ENCODE measurements around the gene E4F1. TPM values are rescaled to one million over a fixed set of nuclear protein-coding genes. Genes with fewer than 3 reads are reported as not detected.

Gene E4F1
- total and polyA plus RNA-seq, 4 donors, result 4.4 to 19.1 (median 13.7) TPM

DNA sequence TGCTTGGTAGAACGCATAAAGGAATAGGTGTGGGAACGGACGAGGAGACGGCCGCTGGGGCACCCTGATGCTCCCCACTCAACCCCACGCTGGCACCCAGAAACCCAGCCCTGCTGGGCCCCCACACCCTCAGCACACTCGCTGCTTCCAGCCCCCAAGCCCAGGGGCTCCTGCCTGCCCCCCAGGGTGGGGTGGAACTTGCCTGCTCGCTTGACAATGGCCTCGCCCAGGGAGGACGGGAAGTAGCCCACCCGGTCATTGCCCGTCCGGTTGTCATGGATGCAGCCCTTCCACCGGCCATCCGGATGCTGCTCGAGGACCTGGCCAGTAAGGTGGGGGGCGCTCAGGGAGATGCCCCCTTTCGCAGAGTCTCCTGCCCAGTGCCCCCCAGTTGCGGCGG, 36.9 kb upstream of the E4F1 start:
- no peak for DNase-seq (ENCODE audit: low spot score)
- Histone ChIP-seq H3K4me1 (ENCODE audit: control insufficient read depth in 4 of 4, insufficient read depth in 4 of 4, low read length in 3 of 4) (no peaks in the 10 kb centered on the region), H3K9ac (ENCODE audit: low read depth in 1 of 2, low read length in 2 of 2) (no peak overlapping the region), H3K9me3 (ENCODE audit: control insufficient read depth in 4 of 4, low read length in 3 of 4) (no peaks in the 10 kb centered on the region), H3K27ac (ENCODE audit: low read depth in 1 of 2, low read length in 2 of 2) (no peak overlapping the region), H3K27me3 (ENCODE audit: control insufficient read depth in 4 of 4, insufficient read depth in 4 of 4, low read length in 3 of 4) (no peaks in the 10 kb centered on the region), H3K36me3 (ENCODE audit: control insufficient read depth in 4 of 4, insufficient read depth in 3 of 4, low read depth in 1 of 4, low read length in 3 of 4) (no peaks in the 10 kb centered on the region), H3K4me3 (ENCODE audit: low read depth in 1 of 3, low read length in 3 of 3) (no peak overlapping the region)
- WGBS, result 91% methylated on average over 20 of the region's 20 CpGs
- TF ChIP-seq EGR1 (IDR thresholded peaks at IDR 0.05; ENCODE audit: low read depth in 2 of 2) (no peak), NR2F2 (IDR thresholded peaks at IDR 0.05) (no peak), FOXA1 (IDR thresholded peaks at IDR 0.05) (no peak), HNF4A (conservative IDR thresholded peaks at IDR 0.05) (no peak), TAF1 (conservative IDR thresholded peaks at IDR 0.05) (no peak), RAD21 (IDR thresholded peaks at IDR 0.05) (no peak), SP1 (IDR thresholded peaks at IDR 0.05) (no peak), JUND (IDR thresholded peaks at IDR 0.05) (no peak), YY1 (IDR thresholded peaks at IDR 0.05) (no peak)
- TF ChIP-seq, protein P1, sequence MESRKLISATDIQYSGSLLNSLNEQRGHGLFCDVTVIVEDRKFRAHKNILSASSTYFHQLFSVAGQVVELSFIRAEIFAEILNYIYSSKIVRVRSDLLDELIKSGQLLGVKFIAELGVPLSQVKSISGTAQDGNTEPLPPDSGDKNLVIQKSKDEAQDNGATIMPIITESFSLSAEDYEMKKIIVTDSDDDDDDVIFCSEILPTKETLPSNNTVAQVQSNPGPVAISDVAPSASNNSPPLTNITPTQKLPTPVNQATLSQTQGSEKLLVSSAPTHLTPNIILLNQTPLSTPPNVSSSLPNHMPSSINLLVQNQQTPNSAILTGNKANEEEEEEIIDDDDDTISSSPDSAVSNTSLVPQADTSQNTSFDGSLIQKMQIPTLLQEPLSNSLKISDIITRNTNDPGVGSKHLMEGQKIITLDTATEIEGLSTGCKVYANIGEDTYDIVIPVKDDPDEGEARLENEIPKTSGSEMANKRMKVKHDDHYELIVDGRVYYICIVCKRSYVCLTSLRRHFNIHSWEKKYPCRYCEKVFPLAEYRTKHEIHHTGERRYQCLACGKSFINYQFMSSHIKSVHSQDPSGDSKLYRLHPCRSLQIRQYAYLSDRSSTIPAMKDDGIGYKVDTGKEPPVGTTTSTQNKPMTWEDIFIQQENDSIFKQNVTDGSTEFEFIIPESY (IDR thresholded peaks at IDR 0.05), result no peak
- TF ChIP-seq, protein P2, sequence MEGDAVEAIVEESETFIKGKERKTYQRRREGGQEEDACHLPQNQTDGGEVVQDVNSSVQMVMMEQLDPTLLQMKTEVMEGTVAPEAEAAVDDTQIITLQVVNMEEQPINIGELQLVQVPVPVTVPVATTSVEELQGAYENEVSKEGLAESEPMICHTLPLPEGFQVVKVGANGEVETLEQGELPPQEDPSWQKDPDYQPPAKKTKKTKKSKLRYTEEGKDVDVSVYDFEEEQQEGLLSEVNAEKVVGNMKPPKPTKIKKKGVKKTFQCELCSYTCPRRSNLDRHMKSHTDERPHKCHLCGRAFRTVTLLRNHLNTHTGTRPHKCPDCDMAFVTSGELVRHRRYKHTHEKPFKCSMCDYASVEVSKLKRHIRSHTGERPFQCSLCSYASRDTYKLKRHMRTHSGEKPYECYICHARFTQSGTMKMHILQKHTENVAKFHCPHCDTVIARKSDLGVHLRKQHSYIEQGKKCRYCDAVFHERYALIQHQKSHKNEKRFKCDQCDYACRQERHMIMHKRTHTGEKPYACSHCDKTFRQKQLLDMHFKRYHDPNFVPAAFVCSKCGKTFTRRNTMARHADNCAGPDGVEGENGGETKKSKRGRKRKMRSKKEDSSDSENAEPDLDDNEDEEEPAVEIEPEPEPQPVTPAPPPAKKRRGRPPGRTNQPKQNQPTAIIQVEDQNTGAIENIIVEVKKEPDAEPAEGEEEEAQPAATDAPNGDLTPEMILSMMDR (IDR thresholded peaks at IDR 0.05; ENCODE audit: low read depth, low read length, missing input control), result no peak

DNA sequence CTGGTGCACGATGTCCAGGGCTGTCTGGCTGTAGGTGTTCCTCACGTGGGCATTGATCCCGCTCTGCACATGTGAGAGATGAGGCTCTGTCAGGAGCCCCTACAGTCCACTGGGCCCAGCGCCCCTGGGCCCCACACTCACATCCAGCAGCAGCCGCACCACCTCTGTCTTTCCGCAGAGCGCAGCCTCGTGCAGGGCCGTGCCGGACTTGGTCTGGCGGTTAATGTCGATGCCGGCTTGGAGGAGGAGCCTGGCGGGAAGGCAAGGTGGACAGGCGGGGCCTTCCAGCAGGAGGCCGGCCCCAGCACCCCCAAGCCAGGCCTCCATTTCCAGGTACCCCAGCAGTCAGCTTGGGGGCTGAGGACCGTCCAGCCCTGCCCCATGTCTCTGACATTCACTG, 36.2 kb upstream of the E4F1 start:
- TF ChIP-seq TAF1 (conservative IDR thresholded peaks at IDR 0.05) (no peak), YY1 (IDR thresholded peaks at IDR 0.05) (no peak), NR2F2 (IDR thresholded peaks at IDR 0.05) (no peak), FOXA1 (IDR thresholded peaks at IDR 0.05) (no peak)
- 81% methylated on average over 17 of the region's 17 CpGs for WGBS
- Histone ChIP-seq H3K4me3 (ENCODE audit: low read depth in 1 of 3, low read length in 3 of 3) (no peak overlapping the region), H3K9me3 (ENCODE audit: control insufficient read depth in 4 of 4, low read length in 3 of 4) (no peaks in the 10 kb centered on the region), H3K4me1 (ENCODE audit: control insufficient read depth in 4 of 4, insufficient read depth in 4 of 4, low read length in 3 of 4) (no peaks in the 10 kb centered on the region), H3K27ac (ENCODE audit: low read depth in 1 of 2, low read length in 2 of 2) (no peak overlapping the region), H3K36me3 (ENCODE audit: control insufficient read depth in 4 of 4, insufficient read depth in 3 of 4, low read depth in 1 of 4, low read length in 3 of 4) (no peaks in the 10 kb centered on the region), H3K9ac (ENCODE audit: low read depth in 1 of 2, low read length in 2 of 2) (no peak overlapping the region), H3K27me3 (ENCODE audit: control insufficient read depth in 4 of 4, insufficient read depth in 4 of 4, low read length in 3 of 4) (no peaks in the 10 kb centered on the region)
- DNase-seq (ENCODE audit: low spot score), result no peak

DNA sequence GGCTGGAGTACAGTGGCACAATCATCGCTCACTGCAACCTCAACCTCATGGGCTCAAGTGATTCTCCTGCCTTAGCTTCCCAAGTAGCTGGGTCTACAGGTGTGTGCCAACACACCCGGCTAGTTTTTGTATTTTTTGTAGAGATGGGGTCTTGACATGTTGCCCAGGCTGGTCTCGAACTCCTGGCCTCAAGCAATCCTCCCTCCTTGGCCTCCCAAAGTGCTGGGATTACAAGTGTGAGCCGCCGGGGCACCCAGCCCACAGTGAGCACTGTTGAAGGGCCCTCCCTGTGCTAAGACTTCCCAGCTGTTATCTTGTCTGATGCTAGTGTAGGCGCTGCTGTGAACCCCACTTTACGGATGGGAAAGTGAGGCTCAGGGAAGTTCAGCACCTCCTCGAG, 35.0 kb upstream of the E4F1 start:
- Histone ChIP-seq H3K9me3 (ENCODE audit: control insufficient read depth in 4 of 4, low read length in 3 of 4) (no peaks in the 10 kb centered on the region), H3K4me1 (ENCODE audit: control insufficient read depth in 4 of 4, insufficient read depth in 4 of 4, low read length in 3 of 4) (no peaks in the 10 kb centered on the region), H3K9ac (ENCODE audit: low read depth in 1 of 2, low read length in 2 of 2) (no peak overlapping the region), H3K36me3 (ENCODE audit: control insufficient read depth in 4 of 4, insufficient read depth in 3 of 4, low read depth in 1 of 4, low read length in 3 of 4) (no peaks in the 10 kb centered on the region), H3K4me3 (ENCODE audit: low read depth in 1 of 3, low read length in 3 of 3) (no peak overlapping the region), H3K27ac (ENCODE audit: low read depth in 1 of 2, low read length in 2 of 2) (no peak overlapping the region), H3K27me3 (ENCODE audit: control insufficient read depth in 4 of 4, insufficient read depth in 4 of 4, low read length in 3 of 4) (no peaks in the 10 kb centered on the region)
- WGBS, result 95% methylated on average over 8 of the region's 8 CpGs
- no peak for DNase-seq (ENCODE audit: low spot score)
- no peak for TF ChIP-seq GABPA (IDR thresholded peaks at IDR 0.05 in 1 of 2, conservative IDR thresholded peaks at IDR 0.05 in 1 of 2)
